GM18861 (cell line): ENCODE results near the gene FAM76A.
A peak's percentile ranks its signal among the peaks of the same experiment; 100 is the strongest.
"Not testable (repeated sequence)": the region's sequence is repeated elsewhere in the genome, so short reads cannot be mapped to it uniquely, and the experiment has no call there.

Source experiments
- ATAC-seq: cut with Tn5 transposase; IDR thresholded peaks from one replicate; pipeline ENCODE4 v1.9.1; 2021; ENCODE audit not compliant: unreplicated experiment

FAM76A gene

GRCh38 chr1:27725374-27726172 is at the start of gene FAM76A:
Gene FAM76A (plus strand): TSS chr1:27725961. CDS start chr1:27726081, 120 bp downstream.
- peak; percentile 91 for ATAC-seq

DNA sequence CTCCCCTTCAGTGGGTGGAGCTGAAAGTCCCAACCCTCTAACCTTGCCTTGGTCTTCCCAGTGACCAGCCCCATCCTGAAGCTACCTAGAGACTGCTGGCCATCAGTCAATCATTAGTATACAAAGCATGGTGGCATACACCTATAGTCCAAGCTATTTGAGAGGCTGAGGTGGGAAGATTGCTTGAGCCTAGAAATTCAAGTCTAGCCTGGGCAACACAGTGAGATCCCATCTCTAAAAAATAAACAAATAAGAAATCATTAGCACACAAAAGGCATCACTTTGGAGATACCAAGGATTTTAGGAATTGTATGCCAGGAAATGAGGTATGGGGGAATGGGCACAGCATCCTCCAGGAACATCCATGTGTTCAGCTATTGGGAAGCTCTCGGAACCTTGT is 49.4 kb upstream of the FAM76A start:
- no peak for ATAC-seq

- ATAC-seq, result no peak
Measured at GRCh38 chr1:27678747-27679146, 47.0 kb upstream of the FAM76A start.

- not testable (repeated sequence) for ATAC-seq
Measured at GRCh38 chr1:27680225-27680791, 45.5 kb upstream of the FAM76A start.

DNA sequence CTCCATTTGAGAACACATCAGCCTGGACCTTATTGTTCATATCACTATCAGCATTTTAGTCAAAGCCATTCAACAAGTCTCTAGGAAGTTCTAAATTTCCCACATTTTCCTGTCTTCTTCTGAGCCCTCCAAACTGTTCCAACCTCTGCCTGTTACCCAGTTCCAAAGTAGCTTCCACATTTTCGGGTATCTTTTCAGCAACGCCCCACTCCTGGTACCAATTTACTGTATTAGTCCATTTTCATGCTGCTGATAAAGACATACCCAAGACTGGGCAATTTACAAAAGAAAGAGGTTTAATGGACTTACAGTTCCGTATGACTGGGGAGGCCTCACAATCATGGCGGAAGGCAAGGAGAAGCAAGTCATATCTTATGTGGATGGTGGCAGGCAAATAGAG is 44.2 kb upstream of the FAM76A start:
- not testable (repeated sequence) for ATAC-seq

DNA sequence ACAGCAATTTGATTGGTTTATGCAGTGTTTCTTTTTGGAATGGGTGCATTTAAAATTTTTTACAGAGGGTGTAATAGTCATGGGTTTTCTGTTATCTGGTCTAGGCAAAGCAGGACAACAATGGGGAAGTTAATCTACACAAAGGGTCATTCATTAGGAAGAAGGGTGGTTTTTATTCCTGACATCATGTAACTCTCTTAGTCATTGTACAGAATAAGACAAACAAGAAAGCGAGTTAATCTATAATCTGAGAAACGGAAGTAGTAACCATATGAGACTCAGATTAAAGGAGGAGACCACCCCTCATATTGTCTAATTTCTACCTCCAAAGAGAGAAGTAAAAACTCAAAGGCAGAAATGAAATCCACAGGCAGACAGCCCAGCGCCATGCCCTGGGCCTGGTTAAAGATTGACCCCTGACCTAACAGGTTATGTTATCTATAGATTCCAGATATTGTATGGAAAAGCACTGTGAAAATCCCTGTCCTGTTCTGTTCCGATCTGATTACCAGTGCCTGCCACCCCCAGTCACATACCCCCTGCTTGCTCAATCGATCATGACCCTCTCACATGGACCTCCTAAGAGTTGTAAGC is 43.3 kb upstream of the FAM76A start:
- ATAC-seq, result no peak

- ATAC-seq, result no peak
Measured at GRCh38 chr1:27684176-27684575, 41.6 kb upstream of the FAM76A start.

GRCh38 chr1:27686223-27686990 is 39.4 kb upstream of the FAM76A start:
- ATAC-seq, result no peak

DNA sequence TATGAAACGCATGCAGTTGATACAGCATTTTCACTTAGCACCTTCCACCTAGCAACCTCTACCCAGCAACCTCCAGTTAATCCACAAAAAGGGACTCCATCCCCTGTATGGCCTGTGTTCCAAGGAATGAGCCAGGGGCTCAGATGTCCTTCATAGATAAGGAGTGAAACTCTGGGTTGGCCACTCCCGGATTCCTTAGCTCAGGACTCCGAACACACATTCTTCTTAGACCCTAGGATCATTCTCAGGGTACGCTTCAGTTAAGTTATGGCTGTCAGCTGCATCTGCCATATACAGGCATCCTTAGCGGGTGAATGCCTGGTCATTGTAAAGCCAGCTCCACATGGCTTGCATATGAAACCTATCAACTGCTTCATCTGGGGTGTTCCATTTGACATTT is 37.9 kb upstream of the FAM76A start:
- ATAC-seq, result no peak

DNA sequence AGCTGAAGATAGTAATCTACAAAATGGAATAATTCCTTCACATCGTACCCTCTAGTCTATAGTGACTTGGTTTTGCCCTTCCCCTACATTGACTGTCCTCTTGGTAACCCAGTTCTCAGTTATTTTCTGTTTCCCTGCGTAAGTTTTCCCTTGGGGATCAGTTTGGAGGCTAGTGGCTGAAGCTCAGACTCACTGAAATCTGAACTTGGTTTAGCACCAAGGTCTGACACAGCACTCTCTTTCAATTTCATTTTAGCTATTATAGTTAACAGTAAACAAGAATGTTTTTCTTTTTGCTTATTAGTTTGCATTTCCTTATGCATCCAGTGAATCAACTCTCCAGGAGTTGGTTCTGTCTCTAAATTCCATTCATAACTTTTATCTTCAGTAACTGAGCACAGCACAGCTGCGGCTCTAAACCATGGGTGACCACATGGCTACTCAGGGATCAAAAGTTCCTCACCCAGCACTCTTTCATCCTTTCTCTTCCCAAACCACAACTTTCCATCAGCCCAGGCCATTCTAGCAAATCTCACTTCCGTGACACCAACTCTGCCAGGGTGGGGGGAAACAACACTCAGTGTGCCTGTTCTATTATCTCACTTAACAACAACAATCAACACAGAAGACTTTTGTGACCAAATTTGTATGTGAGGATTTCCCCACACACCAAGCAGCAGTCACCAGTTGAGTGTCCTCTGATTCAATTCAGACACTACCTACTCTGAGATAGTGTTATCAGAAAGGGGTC is 36.2 kb upstream of the FAM76A start:
- ATAC-seq, result peak; percentile 75

GRCh38 chr1:27690183-27690582 is 35.6 kb upstream of the FAM76A start:
- no peak for ATAC-seq

DNA sequence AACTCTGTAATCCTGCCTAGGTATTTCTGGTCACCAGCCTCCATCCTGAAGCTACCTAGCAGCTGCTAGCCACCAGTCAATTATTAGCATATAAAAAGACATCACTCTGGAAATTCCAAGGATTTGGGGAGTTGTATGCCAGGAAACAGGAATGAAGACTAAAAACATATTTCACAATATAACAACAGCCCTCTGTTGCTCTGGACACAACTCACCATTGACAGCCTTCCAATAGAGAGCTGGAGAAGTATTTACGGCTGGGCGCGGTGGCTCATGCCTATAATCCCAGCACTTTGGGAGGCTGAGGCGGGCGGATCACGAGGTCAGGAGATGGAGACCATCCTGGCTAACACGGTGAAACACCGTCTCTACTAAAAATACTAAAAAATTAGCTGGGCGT is 28.9 kb upstream of the FAM76A start:
- not testable (repeated sequence) for ATAC-seq

DNA sequence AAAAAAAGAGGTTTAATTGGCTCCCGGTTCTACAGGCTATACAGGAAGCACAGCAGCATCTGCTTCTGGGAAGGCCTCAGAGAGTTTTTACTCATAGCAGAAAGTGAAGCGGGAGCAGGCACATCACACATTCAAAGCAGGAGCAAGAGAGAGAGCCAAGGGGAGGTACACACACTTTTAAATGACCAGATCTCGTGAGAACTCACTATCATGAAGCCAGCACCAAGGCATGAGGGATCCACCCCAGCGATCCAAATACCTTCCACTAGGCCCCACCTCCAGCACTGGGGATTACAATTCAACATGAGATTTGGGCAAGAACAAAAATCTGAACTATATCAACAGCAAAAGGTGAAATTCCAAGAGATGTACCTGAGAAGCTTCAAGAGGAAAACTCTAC is 20.8 kb upstream of the FAM76A start:
- ATAC-seq, result no peak

GRCh38 chr1:27705545-27705944 is 20.2 kb upstream of the FAM76A start:
- ATAC-seq, result no peak

DNA sequence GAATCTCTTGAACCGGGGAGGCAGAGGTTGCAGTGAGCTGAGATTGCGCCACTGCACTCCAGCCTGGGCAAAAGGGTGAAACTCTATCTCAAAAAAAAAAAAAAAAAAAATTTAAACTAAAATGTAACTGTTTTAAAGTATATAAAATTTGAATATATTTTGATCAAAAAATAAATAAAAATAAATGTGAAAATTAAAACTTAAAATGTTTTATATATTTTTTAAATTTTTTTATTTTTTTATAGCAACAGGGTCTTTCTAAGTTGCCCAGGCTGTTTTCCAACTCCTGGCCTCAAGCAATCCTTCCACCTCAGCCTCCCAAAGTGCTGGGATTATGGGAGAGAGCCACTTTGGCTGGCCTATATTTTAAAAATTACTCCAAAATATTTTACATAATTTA is 15.2 kb upstream of the FAM76A start:
- no peak for ATAC-seq

DNA sequence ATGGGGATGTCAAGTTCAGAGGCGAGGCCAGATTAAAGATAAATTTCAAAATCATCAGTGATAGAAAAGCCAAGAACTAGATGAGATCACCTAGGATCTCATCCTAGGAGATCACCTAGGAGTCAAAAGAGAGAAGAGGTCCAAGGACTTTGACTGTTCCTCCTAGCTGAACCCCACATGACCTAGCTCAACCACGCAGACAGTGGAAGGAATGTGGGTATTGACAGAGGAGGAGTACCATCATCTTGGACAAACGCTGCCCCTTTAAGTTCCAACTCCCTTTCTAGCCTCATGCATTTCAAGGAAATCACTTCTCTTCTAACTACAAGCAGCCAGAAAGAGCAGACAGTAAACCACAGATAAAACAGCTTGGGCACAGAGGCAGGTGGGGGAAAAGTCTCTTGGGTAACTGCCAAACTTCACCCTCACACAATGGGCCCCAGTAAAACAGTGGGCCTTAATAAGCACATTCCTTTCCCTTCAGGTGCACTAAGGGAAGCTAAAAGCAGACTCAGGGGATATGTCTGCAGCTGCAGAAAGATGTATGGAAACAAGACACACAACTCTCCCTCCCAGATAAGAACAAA is 12.5 kb upstream of the FAM76A start:
- ATAC-seq, result no peak

- ATAC-seq, result no peak
Measured at GRCh38 chr1:27713869-27714513, 11.8 kb upstream of the FAM76A start.

- no peak for ATAC-seq
Measured at GRCh38 chr1:27716262-27716895, 9.4 kb upstream of the FAM76A start.
